Measurements from ENCODE around the gene AP3M1.

DNA sequence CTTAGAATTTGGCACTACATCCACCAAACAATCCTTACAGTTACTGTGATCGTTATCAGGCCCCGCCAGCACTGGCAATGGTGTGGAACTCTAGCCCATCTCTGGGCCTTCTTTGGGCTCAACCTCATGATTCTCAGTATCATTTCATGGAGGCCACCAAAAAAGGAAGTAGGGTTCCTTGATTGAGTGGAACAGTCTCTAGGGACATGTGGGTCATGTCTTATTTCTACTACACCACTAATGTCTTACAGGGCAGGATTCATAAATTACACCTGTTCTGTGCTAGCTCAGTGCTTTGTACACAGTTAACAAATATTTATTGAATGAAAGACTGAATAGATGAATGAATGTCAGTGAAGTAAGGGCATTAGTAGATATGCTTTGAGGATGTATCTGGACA is 53.9 kb downstream of the AP3M1 start:
- TF ChIP-seq, protein P1, sequence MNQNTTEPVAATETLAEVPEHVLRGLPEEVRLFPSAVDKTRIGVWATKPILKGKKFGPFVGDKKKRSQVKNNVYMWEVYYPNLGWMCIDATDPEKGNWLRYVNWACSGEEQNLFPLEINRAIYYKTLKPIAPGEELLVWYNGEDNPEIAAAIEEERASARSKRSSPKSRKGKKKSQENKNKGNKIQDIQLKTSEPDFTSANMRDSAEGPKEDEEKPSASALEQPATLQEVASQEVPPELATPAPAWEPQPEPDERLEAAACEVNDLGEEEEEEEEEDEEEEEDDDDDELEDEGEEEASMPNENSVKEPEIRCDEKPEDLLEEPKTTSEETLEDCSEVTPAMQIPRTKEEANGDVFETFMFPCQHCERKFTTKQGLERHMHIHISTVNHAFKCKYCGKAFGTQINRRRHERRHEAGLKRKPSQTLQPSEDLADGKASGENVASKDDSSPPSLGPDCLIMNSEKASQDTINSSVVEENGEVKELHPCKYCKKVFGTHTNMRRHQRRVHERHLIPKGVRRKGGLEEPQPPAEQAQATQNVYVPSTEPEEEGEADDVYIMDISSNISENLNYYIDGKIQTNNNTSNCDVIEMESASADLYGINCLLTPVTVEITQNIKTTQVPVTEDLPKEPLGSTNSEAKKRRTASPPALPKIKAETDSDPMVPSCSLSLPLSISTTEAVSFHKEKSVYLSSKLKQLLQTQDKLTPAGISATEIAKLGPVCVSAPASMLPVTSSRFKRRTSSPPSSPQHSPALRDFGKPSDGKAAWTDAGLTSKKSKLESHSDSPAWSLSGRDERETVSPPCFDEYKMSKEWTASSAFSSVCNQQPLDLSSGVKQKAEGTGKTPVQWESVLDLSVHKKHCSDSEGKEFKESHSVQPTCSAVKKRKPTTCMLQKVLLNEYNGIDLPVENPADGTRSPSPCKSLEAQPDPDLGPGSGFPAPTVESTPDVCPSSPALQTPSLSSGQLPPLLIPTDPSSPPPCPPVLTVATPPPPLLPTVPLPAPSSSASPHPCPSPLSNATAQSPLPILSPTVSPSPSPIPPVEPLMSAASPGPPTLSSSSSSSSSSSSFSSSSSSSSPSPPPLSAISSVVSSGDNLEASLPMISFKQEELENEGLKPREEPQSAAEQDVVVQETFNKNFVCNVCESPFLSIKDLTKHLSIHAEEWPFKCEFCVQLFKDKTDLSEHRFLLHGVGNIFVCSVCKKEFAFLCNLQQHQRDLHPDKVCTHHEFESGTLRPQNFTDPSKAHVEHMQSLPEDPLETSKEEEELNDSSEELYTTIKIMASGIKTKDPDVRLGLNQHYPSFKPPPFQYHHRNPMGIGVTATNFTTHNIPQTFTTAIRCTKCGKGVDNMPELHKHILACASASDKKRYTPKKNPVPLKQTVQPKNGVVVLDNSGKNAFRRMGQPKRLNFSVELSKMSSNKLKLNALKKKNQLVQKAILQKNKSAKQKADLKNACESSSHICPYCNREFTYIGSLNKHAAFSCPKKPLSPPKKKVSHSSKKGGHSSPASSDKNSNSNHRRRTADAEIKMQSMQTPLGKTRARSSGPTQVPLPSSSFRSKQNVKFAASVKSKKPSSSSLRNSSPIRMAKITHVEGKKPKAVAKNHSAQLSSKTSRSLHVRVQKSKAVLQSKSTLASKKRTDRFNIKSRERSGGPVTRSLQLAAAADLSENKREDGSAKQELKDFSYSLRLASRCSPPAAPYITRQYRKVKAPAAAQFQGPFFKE (tag by site-specific recombination; IDR thresholded peaks at IDR 0.05; ENCODE audit: borderline replicate concordance), result no peak
- TF ChIP-seq ZBTB21 (tag by site-specific recombination; IDR thresholded peaks at IDR 0.05) (no peak), CTCF (tag by site-specific recombination; IDR thresholded peaks at IDR 0.05) (no peak), YY1 (tag by site-specific recombination; IDR thresholded peaks at IDR 0.05) (no peak)
